ENCODE results near the gene JARID2. TPM values are rescaled to one million over a fixed set of nuclear protein-coding genes. Genes with fewer than 3 reads are reported as not detected.

Gene JARID2
- total and polyA plus RNA-seq, 9 of the 15 experiments (the other 6 are each of a cell fraction or from before 2014, with no cell fraction given), result 5.0 to 29.0 (median 15.6) TPM

DNA sequence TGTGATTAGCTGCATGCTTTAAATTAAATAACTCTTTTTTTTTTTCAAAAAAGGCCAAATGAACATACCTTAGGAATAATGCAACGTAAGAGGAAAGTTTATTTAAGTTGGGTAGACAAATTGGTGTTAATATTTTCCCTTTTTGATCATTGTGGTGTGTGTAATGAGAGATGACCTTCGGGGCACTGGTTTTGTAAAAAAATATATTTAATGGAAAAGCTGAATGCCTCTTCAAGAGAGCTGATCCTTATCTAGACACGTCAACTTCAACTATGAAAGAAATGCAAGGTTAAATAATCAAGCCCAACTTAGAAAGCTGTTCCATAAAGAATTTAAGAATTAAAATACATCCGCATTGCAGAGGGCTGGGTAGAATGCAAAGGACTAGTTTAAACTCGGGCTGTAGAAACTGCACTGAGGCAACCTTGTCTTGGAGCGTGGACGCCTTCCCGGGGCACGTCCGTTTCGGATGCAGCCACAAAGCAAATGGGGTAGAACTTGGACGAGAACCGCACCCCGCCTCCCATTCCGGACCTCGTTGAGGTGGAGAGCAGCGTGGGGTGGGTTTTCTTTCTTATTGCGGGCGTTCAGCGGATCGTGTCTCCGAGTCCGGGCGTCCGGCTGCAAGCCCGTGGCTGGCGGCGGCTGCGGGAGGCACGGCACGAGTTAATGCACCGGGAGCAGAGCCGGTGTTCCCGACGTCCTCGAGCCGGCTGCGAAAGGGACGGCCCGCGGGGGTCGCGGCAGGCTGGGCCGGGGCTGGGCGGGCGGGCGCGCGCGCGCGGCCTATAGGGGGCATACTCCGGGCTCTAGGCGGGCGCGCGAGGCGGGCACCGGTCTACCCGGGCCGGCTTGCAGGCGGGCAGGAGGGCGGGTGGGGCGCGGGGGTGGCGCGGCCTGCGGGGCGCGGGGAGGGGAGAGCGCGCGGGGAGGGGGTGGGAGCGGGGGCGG, 1.9 kb downstream of the JARID2 start (continued):
- TF ChIP-seq, protein P1, sequence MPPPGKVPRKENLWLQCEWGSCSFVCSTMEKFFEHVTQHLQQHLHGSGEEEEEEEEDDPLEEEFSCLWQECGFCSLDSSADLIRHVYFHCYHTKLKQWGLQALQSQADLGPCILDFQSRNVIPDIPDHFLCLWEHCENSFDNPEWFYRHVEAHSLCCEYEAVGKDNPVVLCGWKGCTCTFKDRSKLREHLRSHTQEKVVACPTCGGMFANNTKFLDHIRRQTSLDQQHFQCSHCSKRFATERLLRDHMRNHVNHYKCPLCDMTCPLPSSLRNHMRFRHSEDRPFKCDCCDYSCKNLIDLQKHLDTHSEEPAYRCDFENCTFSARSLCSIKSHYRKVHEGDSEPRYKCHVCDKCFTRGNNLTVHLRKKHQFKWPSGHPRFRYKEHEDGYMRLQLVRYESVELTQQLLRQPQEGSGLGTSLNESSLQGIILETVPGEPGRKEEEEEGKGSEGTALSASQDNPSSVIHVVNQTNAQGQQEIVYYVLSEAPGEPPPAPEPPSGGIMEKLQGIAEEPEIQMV (tag; conservative IDR thresholded peaks at IDR 0.05; ENCODE audit: low read depth), result no peak
- peak; percentile 74 for TF ChIP-seq CHD1 (IDR thresholded peaks at IDR 0.05; ENCODE audit: low read length)
- no peak for TF ChIP-seq CCAR2 (IDR thresholded peaks at IDR 0.05; ENCODE audit: low read depth, low read length)
- no peak for TF ChIP-seq EGR1 (conservative IDR thresholded peaks at IDR 0.05)
- TF ChIP-seq, protein P2, sequence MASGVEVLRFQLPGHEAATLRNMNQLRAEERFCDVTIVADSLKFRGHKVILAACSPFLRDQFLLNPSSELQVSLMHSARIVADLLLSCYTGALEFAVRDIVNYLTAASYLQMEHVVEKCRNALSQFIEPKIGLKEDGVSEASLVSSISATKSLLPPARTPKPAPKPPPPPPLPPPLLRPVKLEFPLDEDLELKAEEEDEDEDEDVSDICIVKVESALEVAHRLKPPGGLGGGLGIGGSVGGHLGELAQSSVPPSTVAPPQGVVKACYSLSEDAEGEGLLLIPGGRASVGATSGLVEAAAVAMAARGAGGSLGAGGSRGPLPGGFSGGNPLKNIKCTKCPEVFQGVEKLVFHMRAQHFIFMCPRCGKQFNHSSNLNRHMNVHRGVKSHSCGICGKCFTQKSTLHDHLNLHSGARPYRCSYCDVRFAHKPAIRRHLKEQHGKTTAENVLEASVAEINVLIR (CRISPR knock-in tag; IDR thresholded peaks at IDR 0.05), result no peak
- 0 out of 2 replicates have a peak, but pooled peaks have one; percentile 23 for TF ChIP-seq ZNF583 (CRISPR knock-in tag; IDR thresholded peaks at IDR 0.05)
- TF ChIP-seq, protein P3, sequence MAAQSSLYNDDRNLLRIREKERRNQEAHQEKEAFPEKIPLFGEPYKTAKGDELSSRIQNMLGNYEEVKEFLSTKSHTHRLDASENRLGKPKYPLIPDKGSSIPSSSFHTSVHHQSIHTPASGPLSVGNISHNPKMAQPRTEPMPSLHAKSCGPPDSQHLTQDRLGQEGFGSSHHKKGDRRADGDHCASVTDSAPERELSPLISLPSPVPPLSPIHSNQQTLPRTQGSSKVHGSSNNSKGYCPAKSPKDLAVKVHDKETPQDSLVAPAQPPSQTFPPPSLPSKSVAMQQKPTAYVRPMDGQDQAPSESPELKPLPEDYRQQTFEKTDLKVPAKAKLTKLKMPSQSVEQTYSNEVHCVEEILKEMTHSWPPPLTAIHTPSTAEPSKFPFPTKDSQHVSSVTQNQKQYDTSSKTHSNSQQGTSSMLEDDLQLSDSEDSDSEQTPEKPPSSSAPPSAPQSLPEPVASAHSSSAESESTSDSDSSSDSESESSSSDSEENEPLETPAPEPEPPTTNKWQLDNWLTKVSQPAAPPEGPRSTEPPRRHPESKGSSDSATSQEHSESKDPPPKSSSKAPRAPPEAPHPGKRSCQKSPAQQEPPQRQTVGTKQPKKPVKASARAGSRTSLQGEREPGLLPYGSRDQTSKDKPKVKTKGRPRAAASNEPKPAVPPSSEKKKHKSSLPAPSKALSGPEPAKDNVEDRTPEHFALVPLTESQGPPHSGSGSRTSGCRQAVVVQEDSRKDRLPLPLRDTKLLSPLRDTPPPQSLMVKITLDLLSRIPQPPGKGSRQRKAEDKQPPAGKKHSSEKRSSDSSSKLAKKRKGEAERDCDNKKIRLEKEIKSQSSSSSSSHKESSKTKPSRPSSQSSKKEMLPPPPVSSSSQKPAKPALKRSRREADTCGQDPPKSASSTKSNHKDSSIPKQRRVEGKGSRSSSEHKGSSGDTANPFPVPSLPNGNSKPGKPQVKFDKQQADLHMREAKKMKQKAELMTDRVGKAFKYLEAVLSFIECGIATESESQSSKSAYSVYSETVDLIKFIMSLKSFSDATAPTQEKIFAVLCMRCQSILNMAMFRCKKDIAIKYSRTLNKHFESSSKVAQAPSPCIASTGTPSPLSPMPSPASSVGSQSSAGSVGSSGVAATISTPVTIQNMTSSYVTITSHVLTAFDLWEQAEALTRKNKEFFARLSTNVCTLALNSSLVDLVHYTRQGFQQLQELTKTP (IDR thresholded peaks at IDR 0.05; ENCODE audit: low read depth in 1 of 2, partially characterized antibody in 2 of 2), result no peak
- no peak for TF ChIP-seq ZNF696 (CRISPR knock-in tag; conservative IDR thresholded peaks at IDR 0.05)
- TF ChIP-seq SP1 (CRISPR knock-in tag; IDR thresholded peaks at IDR 0.05), result peak; percentile 73; the same call in 1 of the 2 replicates
- TF ChIP-seq BRCA1 (IDR thresholded peaks at IDR 0.05), result no peak
- TF ChIP-seq BRCA1 (CRISPR knock-in tag; IDR thresholded peaks at IDR 0.05), result no peak
- no peak for TF ChIP-seq ZNF23 (CRISPR knock-in tag; IDR thresholded peaks at IDR 0.05)
- TF ChIP-seq IFI16 (CRISPR knock-in tag; IDR thresholded peaks at IDR 0.05), result no peak
- no peak for TF ChIP-seq ELF1 (tag; IDR thresholded peaks at IDR 0.05)
- TF ChIP-seq, protein P4, sequence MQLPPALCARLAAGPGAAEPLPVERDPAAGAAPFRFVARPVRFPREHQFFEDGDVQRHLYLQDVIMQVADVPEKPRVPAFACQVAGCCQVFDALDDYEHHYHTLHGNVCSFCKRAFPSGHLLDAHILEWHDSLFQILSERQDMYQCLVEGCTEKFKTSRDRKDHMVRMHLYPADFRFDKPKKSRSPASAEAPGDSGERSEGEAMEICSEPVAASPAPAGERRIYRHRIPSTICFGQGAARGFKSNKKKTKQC (CRISPR knock-in tag; IDR thresholded peaks at IDR 0.05), result peak; percentile 72; the same call in 1 of the 2 replicates
- no peak for TF ChIP-seq NR2C2 (CRISPR knock-in tag; IDR thresholded peaks at IDR 0.05)
- no peak for TF ChIP-seq NR2C2 (tag; IDR thresholded peaks at IDR 0.05)
- TF ChIP-seq EP400 (IDR thresholded peaks at IDR 0.05), result peak; percentile 21

Data from K562 (cell line).